ENCODE data around the gene CHD9. TPM values are rescaled to one million over a fixed set of nuclear protein-coding genes. Genes with fewer than 3 reads are reported as not detected.

CHD9 gene
- total RNA-seq, 1 donor from 2014 or later, result 49.2 TPM

DNA sequence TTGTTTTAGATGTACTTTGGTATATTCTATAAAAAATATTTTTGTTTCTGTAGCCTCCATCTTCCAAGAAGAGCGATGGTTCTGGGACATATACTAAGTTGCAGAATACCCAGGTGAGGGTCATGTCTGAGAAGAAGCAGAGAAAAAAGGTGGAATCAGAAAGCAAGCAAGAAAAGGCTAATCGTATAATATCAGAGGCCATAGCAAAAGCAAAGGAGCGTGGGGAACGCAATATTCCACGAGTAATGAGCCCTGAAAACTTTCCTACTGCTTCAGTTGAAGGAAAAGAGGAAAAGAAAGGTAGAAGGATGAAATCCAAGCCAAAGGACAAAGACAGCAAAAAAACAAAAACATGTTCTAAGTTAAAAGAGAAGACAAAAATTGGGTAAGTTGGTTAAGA is 154.6 kb downstream of the CHD9 start:
- peaks cover 19% of the 10 kb centered on the region for H3K4me1 Mint-ChIP-seq (ENCODE audit: unreplicated experiment)
- peaks cover 4% of the 10 kb centered on the region for H3K36me3 Mint-ChIP-seq (ENCODE audit: low read depth, unreplicated experiment)
- DNase-seq (ENCODE audit: low spot score), result no peak
- TF ChIP-seq CTCF (IDR thresholded peaks at IDR 0.05; ENCODE audit: unreplicated experiment), result no peak
- no peaks in the 10 kb centered on the region for H3K27me3 Mint-ChIP-seq (ENCODE audit: unreplicated experiment)
- H3K27ac Mint-ChIP-seq (ENCODE audit: unreplicated experiment), result peak overlapping the region; percentile 73
- no peaks in the 10 kb centered on the region for H3K9me3 Mint-ChIP-seq (ENCODE audit: unreplicated experiment)
- peak overlapping the region; percentile 88 for H3K4me3 Mint-ChIP-seq (ENCODE audit: unreplicated experiment)

- Mint-ChIP-seq H3K4me3 (ENCODE audit: unreplicated experiment) (peak overlapping the region; percentile 88), H3K27ac (ENCODE audit: unreplicated experiment) (peak overlapping the region; percentile 73), H3K36me3 (ENCODE audit: low read depth, unreplicated experiment) (peaks cover 4% of the 10 kb centered on the region), H3K4me1 (ENCODE audit: unreplicated experiment) (peaks cover 19% of the 10 kb centered on the region), H3K9me3 (ENCODE audit: unreplicated experiment) (no peaks in the 10 kb centered on the region), H3K27me3 (ENCODE audit: unreplicated experiment) (no peaks in the 10 kb centered on the region)
- TF ChIP-seq CTCF (IDR thresholded peaks at IDR 0.05; ENCODE audit: unreplicated experiment), result no peak
- DNase-seq (ENCODE audit: low spot score), result no peak
These were observed 155.1 kb downstream of the CHD9 start for GRCh38 chr16:53209877-53210276.

DNA sequence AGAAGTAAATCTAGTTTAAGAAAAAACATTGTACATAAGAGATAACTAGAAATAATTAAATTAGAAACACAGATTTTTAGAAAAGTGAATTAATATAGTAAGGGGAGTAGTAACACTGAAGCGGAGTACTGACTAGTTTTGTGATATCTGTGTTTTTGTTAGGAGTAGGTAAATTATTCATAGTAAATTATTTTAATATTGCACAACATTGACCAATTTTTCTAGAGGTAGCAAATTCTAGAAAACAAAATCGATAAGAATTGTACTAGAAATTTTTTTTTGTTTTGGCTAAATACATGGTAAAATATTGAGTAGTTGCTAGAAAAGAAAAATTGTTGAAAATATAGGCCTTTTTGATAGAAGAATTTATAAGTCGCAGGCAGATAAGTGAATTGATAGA is 156.5 kb downstream of the CHD9 start:
- no peak for DNase-seq (ENCODE audit: low spot score)
- H3K27ac Mint-ChIP-seq (ENCODE audit: unreplicated experiment), result no peak overlapping the region
- no peaks in the 10 kb centered on the region for H3K9me3 Mint-ChIP-seq (ENCODE audit: unreplicated experiment)
- TF ChIP-seq CTCF (IDR thresholded peaks at IDR 0.05; ENCODE audit: unreplicated experiment), result no peak
- H3K4me3 Mint-ChIP-seq (ENCODE audit: unreplicated experiment), result no peak overlapping the region
- peaks cover 19% of the 10 kb centered on the region for H3K4me1 Mint-ChIP-seq (ENCODE audit: unreplicated experiment)
- no peaks in the 10 kb centered on the region for H3K27me3 Mint-ChIP-seq (ENCODE audit: unreplicated experiment)
- H3K36me3 Mint-ChIP-seq (ENCODE audit: low read depth, unreplicated experiment), result peaks cover 4% of the 10 kb centered on the region

DNA sequence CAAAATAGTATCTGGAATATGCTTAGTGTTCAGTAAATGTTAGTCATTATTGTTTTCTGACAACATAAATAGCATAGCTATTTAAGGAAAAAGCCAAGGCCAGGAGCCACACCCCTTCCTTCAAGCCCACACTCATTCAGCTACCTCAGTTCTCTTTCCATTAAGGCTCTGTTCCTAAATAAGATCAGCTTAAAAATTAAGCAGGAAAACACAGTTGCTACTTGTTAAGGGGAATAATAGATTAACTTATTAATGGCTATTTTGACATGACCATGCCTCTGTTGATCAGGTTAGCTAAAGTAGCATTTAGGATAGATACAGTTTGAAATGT is 158.1 kb downstream of the CHD9 start:
- Mint-ChIP-seq H3K27ac (ENCODE audit: unreplicated experiment) (peak overlapping the region; percentile 7), H3K4me1 (ENCODE audit: unreplicated experiment) (peaks cover 18% of the 10 kb centered on the region), H3K9me3 (ENCODE audit: unreplicated experiment) (no peaks in the 10 kb centered on the region), H3K4me3 (ENCODE audit: unreplicated experiment) (peak overlapping the region; percentile 1), H3K36me3 (ENCODE audit: low read depth, unreplicated experiment) (peaks cover 4% of the 10 kb centered on the region), H3K27me3 (ENCODE audit: unreplicated experiment) (no peaks in the 10 kb centered on the region)
- no peak for TF ChIP-seq CTCF (IDR thresholded peaks at IDR 0.05; ENCODE audit: unreplicated experiment)
- no peak for DNase-seq (ENCODE audit: low spot score)

- Mint-ChIP-seq H3K4me3 (ENCODE audit: unreplicated experiment) (no peak overlapping the region), H3K36me3 (ENCODE audit: low read depth, unreplicated experiment) (peaks cover 4% of the 10 kb centered on the region), H3K9me3 (ENCODE audit: unreplicated experiment) (no peaks in the 10 kb centered on the region), H3K4me1 (ENCODE audit: unreplicated experiment) (peaks cover 12% of the 10 kb centered on the region), H3K27ac (ENCODE audit: unreplicated experiment) (no peak overlapping the region), H3K27me3 (ENCODE audit: unreplicated experiment) (no peaks in the 10 kb centered on the region)
- DNase-seq (ENCODE audit: low spot score), result no peak
- TF ChIP-seq CTCF (IDR thresholded peaks at IDR 0.05; ENCODE audit: unreplicated experiment), result no peak
These were observed 158.8 kb downstream of the CHD9 start for GRCh38 chr16:53213542-53213941.

All from endothelial cell (in vitro differentiated cells).